GM12875 (cell line): ENCODE measurements around the gene SH3TC2.

ENCODE experiments used
- H3K4me3 ChIP-seq: one replicate; pipeline ENCODE4 v1.5.1; 2011; ENCODE audit warnings: low read depth, low read length, control low read depth
- CTCF ChIP-seq: IDR thresholded peaks from 2 replicates; pipeline ENCODE4 v1.5.1; 2011; ENCODE audit warnings: low read depth, mild to moderate bottlenecking, control low read depth, inconsistent platforms, low read length, moderate library complexity, borderline replicate concordance; ENCODE audit not compliant: insufficient read depth

Gene SH3TC2

DNA sequence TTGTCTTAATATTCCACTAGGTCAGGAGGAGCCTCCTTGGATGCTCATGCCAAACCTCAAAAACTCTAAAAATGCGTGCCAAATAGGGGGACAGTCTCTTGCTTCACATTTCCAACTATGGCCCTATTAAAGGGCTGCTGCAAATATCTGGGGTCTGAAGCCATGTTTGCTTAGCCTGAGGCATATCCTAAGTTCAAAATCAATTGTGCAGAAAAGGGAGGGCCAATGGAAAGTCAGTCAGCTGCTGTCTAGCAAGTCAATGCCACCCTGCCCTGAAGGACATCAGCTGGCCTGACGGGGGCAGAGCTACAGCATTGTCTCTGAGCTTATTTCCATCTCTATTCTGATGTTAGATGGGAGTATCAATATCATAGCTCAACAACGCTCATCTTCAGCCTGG lies 93.6 kb downstream of the SH3TC2 start:
- no peak overlapping the region for H3K4me3 ChIP-seq
- TF ChIP-seq CTCF, result no peak

- no peak for TF ChIP-seq CTCF
- no peak overlapping the region for H3K4me3 ChIP-seq
Measured at GRCh38 chr5:148968311-148968710, 94.6 kb downstream of the SH3TC2 start.

DNA sequence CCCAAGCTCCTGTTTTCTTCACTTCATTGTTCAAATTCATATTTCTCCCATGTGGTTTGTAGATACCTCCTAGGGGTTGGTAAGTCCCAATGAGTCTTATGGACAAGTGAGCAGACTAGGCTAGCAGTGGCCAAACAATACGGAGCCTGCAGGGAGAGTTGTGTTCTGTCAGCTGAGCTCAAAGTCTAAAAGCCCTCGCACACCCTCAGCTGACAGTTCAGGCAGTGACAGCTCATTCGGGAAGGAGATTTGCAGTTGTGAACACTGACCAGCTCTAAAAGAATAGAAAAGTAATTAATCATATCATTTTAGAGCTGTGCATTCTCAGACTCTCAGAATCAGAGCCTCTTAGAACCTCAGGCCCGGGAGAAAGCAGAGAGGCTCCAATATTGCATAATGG lies 95.1 kb downstream of the SH3TC2 start:
- no peak for TF ChIP-seq CTCF
- no peak overlapping the region for H3K4me3 ChIP-seq

DNA sequence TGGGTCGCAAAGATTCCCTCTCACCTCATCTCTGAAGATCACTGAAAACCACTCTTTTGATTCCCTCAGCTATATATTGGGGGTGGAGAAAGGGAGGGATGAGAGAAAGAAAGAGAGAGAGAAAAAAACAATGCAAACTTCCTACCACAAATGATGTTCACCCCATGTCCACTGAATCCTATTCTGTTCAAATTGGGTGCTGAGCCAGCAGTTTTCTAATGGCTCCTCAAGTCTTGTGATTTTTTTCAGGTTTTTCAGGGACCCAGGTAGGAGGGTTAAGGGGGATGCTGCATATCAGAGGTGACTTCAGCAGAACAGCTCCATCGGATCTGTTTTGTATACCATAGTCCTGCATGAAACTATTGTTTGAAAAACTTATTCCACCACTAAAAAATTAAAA lies 95.9 kb downstream of the SH3TC2 start:
- TF ChIP-seq CTCF, result no peak
- no peak overlapping the region for H3K4me3 ChIP-seq

DNA sequence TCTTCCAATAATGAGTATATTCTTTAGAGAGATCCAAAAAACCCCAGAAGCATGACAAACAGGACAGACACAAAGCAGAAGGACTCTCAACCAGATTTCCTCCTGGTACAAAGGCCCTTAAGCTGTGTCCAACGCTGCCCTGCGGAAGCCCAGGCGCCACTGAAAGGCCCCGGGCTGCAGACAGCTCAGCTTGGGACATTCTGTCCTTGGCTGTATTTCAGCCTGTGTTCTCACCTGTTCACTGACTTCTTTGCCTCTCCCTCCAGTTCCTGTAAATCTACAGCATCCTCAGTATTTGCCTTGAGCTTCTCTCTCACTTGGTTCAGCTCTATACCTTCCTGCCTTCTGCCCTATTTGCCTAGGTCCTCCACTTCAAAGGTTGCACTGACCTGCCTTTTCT lies 96.5 kb downstream of the SH3TC2 start:
- no peak overlapping the region for H3K4me3 ChIP-seq
- TF ChIP-seq CTCF, result no peak

- no peak overlapping the region for H3K4me3 ChIP-seq
- TF ChIP-seq CTCF, result no peak
Measured at GRCh38 chr5:148965511-148966265, 97.2 kb downstream of the SH3TC2 start.

DNA sequence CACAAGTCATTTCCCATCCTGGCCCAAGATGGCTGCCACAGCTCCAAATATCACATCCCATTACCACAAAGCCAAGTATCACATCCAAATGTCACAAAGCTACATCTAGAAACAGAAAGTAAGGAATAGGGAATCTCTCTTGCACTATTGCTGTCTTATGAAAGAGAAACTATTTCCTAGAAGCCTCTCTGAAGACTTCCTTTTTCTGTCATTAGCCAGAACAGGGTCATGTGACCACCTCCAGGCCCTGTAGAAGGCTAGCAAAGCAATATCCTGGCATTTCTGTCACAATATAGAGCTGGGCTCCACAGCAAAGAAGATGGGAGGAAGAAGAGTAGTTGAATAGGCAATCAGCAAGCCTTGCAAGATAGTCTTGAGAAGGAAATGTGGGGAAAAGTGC lies 99.2 kb downstream of the SH3TC2 start:
- no peak overlapping the region for H3K4me3 ChIP-seq
- no peak for TF ChIP-seq CTCF
